IMR-90 (cell line): Measurements from ENCODE around the gene TAS2R4. TPM values are rescaled to one million over a fixed set of nuclear protein-coding genes. Genes with fewer than 3 reads are reported as not detected.

Experiments
- ATAC-seq: fragments of 200-7000 bp; cut with Tn5 transposase; 2 replicates; pipeline ENCODE4 v1.9.1; 2020; ENCODE audit warnings: low read depth, mild to moderate bottlenecking, moderate library complexity
- BruUV-seq: library from RNA; stranded (reverse); fragments of 400-500 nt; replicated peaks from 2 replicates; lab custom pipeline; 2021; lab: Mats Ljungman, UMichigan
- CTCF ChIA-PET: fragments of 300-600 bp; formaldehyde crosslinking; extraction: SDS; loops from one replicate; lab custom pipeline; 2021; ENCODE audit warnings: antibody characterized with exemption; lab: Yijun Ruan, JAX
- POLR2A ChIA-PET: fragments of 300-600 bp; sonication (Branson Sonifier 250); formaldehyde crosslinking; loops from one replicate; lab custom pipeline; 2022; ENCODE audit warnings: antibody characterized with exemption; ENCODE audit not compliant: unreplicated experiment; lab: Charles Lee
- DNase-seq: peaks from one replicate; pipeline ENCODE4 v3.0.0; 2013
- H2AFZ ChIP-seq: replicated peaks from 2 replicates; pipeline ENCODE3; 2013; ENCODE audit warnings: low read length, mild to moderate bottlenecking; ENCODE audit not compliant: poor library complexity
- H2AK5ac ChIP-seq: 2 replicates; pipeline ENCODE4 v1.6.1; 2013; ENCODE audit warnings: low read depth, low read length, inconsistent platforms
- H2AK9ac ChIP-seq: replicated peaks from 2 replicates; pipeline ENCODE3; 2013; ENCODE audit warnings: mild to moderate bottlenecking, low read depth, low read length, moderate library complexity; ENCODE audit not compliant: poor library complexity
- H2BK120ac ChIP-seq: 2 replicates; pipeline ENCODE4 v1.6.1; 2013; ENCODE audit warnings: low read depth, low read length, inconsistent platforms
- H2BK15ac ChIP-seq: 3 replicates; pipeline ENCODE4 v1.6.1; 2013; ENCODE audit warnings: low read depth, low read length, inconsistent platforms
- H2BK20ac ChIP-seq: 2 replicates; pipeline ENCODE4 v1.6.1; 2013; ENCODE audit warnings: low read depth, mild to moderate bottlenecking, inconsistent platforms, low read length, moderate library complexity
- H2BK5ac ChIP-seq: 2 replicates; pipeline ENCODE4 v1.6.1; 2013; ENCODE audit warnings: mild to moderate bottlenecking, low read depth, low read length, inconsistent platforms; ENCODE audit not compliant: poor library complexity, severe bottlenecking
- H3K14ac ChIP-seq: replicated peaks from 2 replicates; pipeline ENCODE4 v1.6.1; 2013; ENCODE audit warnings: low read depth, low read length, inconsistent platforms
- H3K18ac ChIP-seq: 2 replicates; pipeline ENCODE4 v1.6.1; 2013; ENCODE audit warnings: low read depth, low read length, control low read depth
- H3K23ac ChIP-seq: 2 replicates; pipeline ENCODE4 v1.6.1; 2013; ENCODE audit warnings: low read depth, low read length, inconsistent platforms
- H3K27ac ChIP-seq: 2 replicates; pipeline ENCODE4 v1.5.1; 2013; ENCODE audit warnings: mild to moderate bottlenecking, control low read depth, low read length; ENCODE audit not compliant: insufficient read depth
- H3K27me3 ChIP-seq: 2 replicates; pipeline ENCODE4 v1.6.1; 2013; ENCODE audit warnings: low read length; ENCODE audit not compliant: control insufficient read depth, insufficient read depth
- H3K36me3 ChIP-seq: 2 replicates; pipeline ENCODE4 v1.6.1; 2013; ENCODE audit warnings: low read length, mixed read lengths; ENCODE audit not compliant: control insufficient read depth, insufficient read depth
- H3K4ac ChIP-seq: 2 replicates; pipeline ENCODE4 v1.6.1; 2013; ENCODE audit warnings: low read depth, low read length, inconsistent platforms
- H3K4me1 ChIP-seq: 2 replicates; pipeline ENCODE4 v1.6.1; 2013; ENCODE audit warnings: low read length, mixed read lengths; ENCODE audit not compliant: control insufficient read depth, insufficient read depth
- H3K4me2 ChIP-seq: 2 replicates; pipeline ENCODE4 v1.6.1; 2013; ENCODE audit warnings: low read depth, mild to moderate bottlenecking, control low read depth, low read length, moderate library complexity
- H3K4me3 ChIP-seq: 2 replicates; pipeline ENCODE4 v1.5.1; 2013; ENCODE audit warnings: low read depth, mild to moderate bottlenecking, control low read depth, low read length, moderate library complexity; ENCODE audit not compliant: insufficient read depth
- H3K56ac ChIP-seq: 2 replicates; pipeline ENCODE4 v1.6.1; 2013; ENCODE audit warnings: low read length, inconsistent platforms; ENCODE audit not compliant: insufficient read depth; ENCODE audit errors: extremely low read depth
- H3K79me1 ChIP-seq, 2 experiments: 2 replicates each; pipeline ENCODE4 v1.6.1; 2013; ENCODE audit warnings: low read length in 2 of 2, inconsistent platforms in 1 of 2, low read depth in 1 of 2
- H3K9ac ChIP-seq: 2 replicates; pipeline ENCODE4 v1.6.1; 2013; ENCODE audit warnings: low read depth, low read length, control low read depth
- H3K9me1 ChIP-seq: 2 replicates; pipeline ENCODE4 v1.6.1; 2013; ENCODE audit warnings: low read length, inconsistent platforms; ENCODE audit not compliant: insufficient read depth
- H3K9me3 ChIP-seq: 2 replicates; pipeline ENCODE4 v1.6.1; 2013; ENCODE audit warnings: low read length; ENCODE audit not compliant: control insufficient read depth, insufficient read depth
- H4K20me1 ChIP-seq: 2 replicates; pipeline ENCODE4 v1.6.1; 2013; ENCODE audit warnings: low read length, inconsistent platforms; ENCODE audit not compliant: insufficient read depth
- H4K5ac ChIP-seq: 2 replicates; pipeline ENCODE4 v1.6.1; 2013; ENCODE audit warnings: mild to moderate bottlenecking, low read depth, low read length, control low read depth
- H4K8ac ChIP-seq, 2 experiments: 2 replicates each; pipeline ENCODE4 v1.6.1; 2013; ENCODE audit warnings: low read depth in 2 of 2, low read length in 2 of 2, control low read depth in 1 of 2, inconsistent platforms in 1 of 2
- H4K91ac ChIP-seq: 2 replicates; pipeline ENCODE4 v1.6.1; 2013; ENCODE audit warnings: low read depth, low read length, inconsistent platforms; ENCODE audit not compliant: insufficient read depth
- BHLHE40 ChIP-seq: fragments of 150-350 bp; IDR thresholded peaks from 2 replicates; pipeline ENCODE4 v1.6.1; 2016; ENCODE audit warnings: mild to moderate bottlenecking, low read depth, low read length
- RAD21 ChIP-seq: IDR thresholded peaks from 2 replicates; pipeline ENCODE4 v1.6.1; 2012; ENCODE audit warnings: low read length, improper control_type of control experiment
- SMC3 ChIP-seq: fragments of 150-350 bp; IDR thresholded peaks from 2 replicates; pipeline ENCODE4 v1.6.1; 2016; ENCODE audit warnings: low read depth, mild to moderate bottlenecking, antibody characterized with exemption, low read length, moderate library complexity
- WGBS, 2 experiments: methylation state at CpG; one replicate each; pipeline versions ENCODE4 v1.1.5 to v1.1.7; 2013; ENCODE audit warnings: missing lambda C conversion rate in 2 of 2; ENCODE audit not compliant: insufficient read length in 1 of 2; ENCODE audit errors: extremely low coverage in 2 of 2; 5-methylcytosine and 5-hydroxymethylcytosine counted together
- dilution Hi-C: fragments of 300-500 bp; cut with HindIII; formaldehyde crosslinking; loops from one replicate; pipeline ENCODE4 v1.14.3; 2018; ENCODE audit warnings: low sequenced_read_pairs; ENCODE audit not compliant: unreplicated experiment
- in situ Hi-C: fragments of 300-500 bp; cut with MboI; formaldehyde crosslinking; loops from 3 replicates; pipeline ENCODE4 v1.14.3; 2019; ENCODE audit warnings: low sequenced_read_pairs, inconsistent platforms, mixed read lengths
- intact Hi-C: fragments of 100-400 bp; cut with micrococcal nuclease; formaldehyde crosslinking; loops from 2 replicates; pipeline ENCODE4 v1.10.0; 2022
- polyA plus RNA-seq, 3 experiments: library from polyadenylated mRNA; depleted of rRNA; stranded (reverse); fragments of >200 nt; gene quantifications; 2 replicates each; pipeline ENCODE4 v1.2.3, GENCODE V29; 2012; ENCODE audit warnings: low replicate concordance in 1 of 3
- total RNA-seq: library from RNA; depleted of rRNA; stranded (reverse); fragments of >200 nt; gene quantifications from 2 replicates; pipeline ENCODE4 v1.2.3, GENCODE V29; 2012
- TF ChIP-seq, protein P1 (sequence below): conservative IDR thresholded peaks from 2 replicates; pipeline ENCODE4 v1.5.1; 2012; ENCODE audit warnings: mild to moderate bottlenecking, low read depth, low read length, improper control_type of control experiment

Gene TAS2R4
- total and polyA plus RNA-seq, 2 of the 4 experiments (the other 2 are of a cell fraction), result 0.14 to 0.18 TPM

GRCh38 chr7:141785706-141786552, 9.5 kb downstream of the TAS2R4 start:
- no peak overlapping the region for H3K23ac ChIP-seq
- no peak overlapping the region for H3K4me2 ChIP-seq
- no peaks in the 10 kb centered on the region for H3K9me1 ChIP-seq
- H2BK5ac ChIP-seq, result no peak overlapping the region
- DNase-seq (peak; percentile 55), ATAC-seq (peak; percentile 88)
- H2AFZ ChIP-seq, result no peak overlapping the region
- H3K4ac ChIP-seq, result no peak overlapping the region
- POLR2A ChIA-PET, result no interaction called here
- no TSS peak for BruUV-seq
- no peak overlapping the region for H3K9ac ChIP-seq
- no peak overlapping the region for H4K91ac ChIP-seq
- intact Hi-C loops (no loop called here), in situ Hi-C loops (no loop called here), dilution Hi-C loops (no loop called here)
- no peaks in the 10 kb centered on the region for H3K9me3 ChIP-seq
- no peak overlapping the region for H2BK15ac ChIP-seq
- no peak overlapping the region for H4K5ac ChIP-seq
- H3K56ac ChIP-seq, result no peak overlapping the region
- no peak overlapping the region for H2BK20ac ChIP-seq
- no peak overlapping the region for H2BK120ac ChIP-seq
- H3K27ac ChIP-seq, result no peak overlapping the region
- H2AK5ac ChIP-seq, result no peak overlapping the region
- no peak overlapping the region for H3K18ac ChIP-seq
- H4K8ac ChIP-seq, result no peak overlapping the region
- 0 to 100% methylated on average over 1 of the region's 13 CpGs for WGBS, 2 experiments
- H3K4me3 ChIP-seq, result no peak overlapping the region
- H3K36me3 ChIP-seq, result no peaks in the 10 kb centered on the region
- CTCF ChIA-PET, result interaction anchor here (0.6 to 1.3 kb wide), 6 partner anchors 14 to 131 kb away, joined by 3 to 5 read pairs (median 4); no protein-coding TSS in a partner anchor
- H3K4me1 ChIP-seq, result no peaks in the 10 kb centered on the region
- no peaks in the 10 kb centered on the region for H4K20me1 ChIP-seq
- TF ChIP-seq, protein P1, sequence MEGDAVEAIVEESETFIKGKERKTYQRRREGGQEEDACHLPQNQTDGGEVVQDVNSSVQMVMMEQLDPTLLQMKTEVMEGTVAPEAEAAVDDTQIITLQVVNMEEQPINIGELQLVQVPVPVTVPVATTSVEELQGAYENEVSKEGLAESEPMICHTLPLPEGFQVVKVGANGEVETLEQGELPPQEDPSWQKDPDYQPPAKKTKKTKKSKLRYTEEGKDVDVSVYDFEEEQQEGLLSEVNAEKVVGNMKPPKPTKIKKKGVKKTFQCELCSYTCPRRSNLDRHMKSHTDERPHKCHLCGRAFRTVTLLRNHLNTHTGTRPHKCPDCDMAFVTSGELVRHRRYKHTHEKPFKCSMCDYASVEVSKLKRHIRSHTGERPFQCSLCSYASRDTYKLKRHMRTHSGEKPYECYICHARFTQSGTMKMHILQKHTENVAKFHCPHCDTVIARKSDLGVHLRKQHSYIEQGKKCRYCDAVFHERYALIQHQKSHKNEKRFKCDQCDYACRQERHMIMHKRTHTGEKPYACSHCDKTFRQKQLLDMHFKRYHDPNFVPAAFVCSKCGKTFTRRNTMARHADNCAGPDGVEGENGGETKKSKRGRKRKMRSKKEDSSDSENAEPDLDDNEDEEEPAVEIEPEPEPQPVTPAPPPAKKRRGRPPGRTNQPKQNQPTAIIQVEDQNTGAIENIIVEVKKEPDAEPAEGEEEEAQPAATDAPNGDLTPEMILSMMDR, result peak; percentile 65
- peak; percentile 26; the same call in 1 of the 2 replicates for TF ChIP-seq SMC3
- peak; percentile 48 for TF ChIP-seq RAD21
- no peak for TF ChIP-seq BHLHE40
- H3K27me3 ChIP-seq, result no peaks in the 10 kb centered on the region
- no peaks in the 10 kb centered on the region for H3K79me1 ChIP-seq
- H2AK9ac ChIP-seq, result no peak overlapping the region
- H3K14ac ChIP-seq, result no peak overlapping the region
